GM23338 (cell line): ENCODE results near the gene YAP1.

Source experiments
- CTCF ChIP-seq, 2 experiments: fragments of 200-600 bp in 1 of 2; sonication (generic) in 1 of 2; conservative IDR thresholded peaks; 2 replicates each; pipeline versions ENCODE4 v1.5.1 to v1.6.1; 2016 to 2017; ENCODE audit warnings: antibody characterized with exemption in 2 of 2, low read depth in 2 of 2, mild to moderate bottlenecking in 2 of 2, moderate library complexity in 1 of 2
- EZH2phosphoT487 ChIP-seq: fragments of 200-600 bp; sonication (generic); IDR thresholded peaks from one replicate; pipeline ENCODE4 v1.8.1; 2018; ENCODE audit warnings: antibody characterized with exemption; ENCODE audit not compliant: unreplicated experiment
- JUNB ChIP-seq: IDR thresholded peaks from one replicate; pipeline ENCODE4 v1.6.1; 2016; ENCODE audit warnings: antibody characterized with exemption; ENCODE audit not compliant: unreplicated experiment
- POLR2AphosphoS5 ChIP-seq: IDR thresholded peaks from 2 replicates; pipeline ENCODE4 v1.6.1; 2016; ENCODE audit warnings: antibody characterized with exemption, low read depth
- TF ChIP-seq, protein P1 (sequence below): IDR thresholded peaks from one replicate; pipeline ENCODE4 v1.6.1; 2018; ENCODE audit warnings: antibody characterized with exemption; ENCODE audit not compliant: unreplicated experiment
- TF ChIP-seq, protein P2 (sequence below): IDR thresholded peaks from 2 replicates; pipeline ENCODE4 v1.6.1; 2016; ENCODE audit warnings: antibody characterized with exemption

DNA sequence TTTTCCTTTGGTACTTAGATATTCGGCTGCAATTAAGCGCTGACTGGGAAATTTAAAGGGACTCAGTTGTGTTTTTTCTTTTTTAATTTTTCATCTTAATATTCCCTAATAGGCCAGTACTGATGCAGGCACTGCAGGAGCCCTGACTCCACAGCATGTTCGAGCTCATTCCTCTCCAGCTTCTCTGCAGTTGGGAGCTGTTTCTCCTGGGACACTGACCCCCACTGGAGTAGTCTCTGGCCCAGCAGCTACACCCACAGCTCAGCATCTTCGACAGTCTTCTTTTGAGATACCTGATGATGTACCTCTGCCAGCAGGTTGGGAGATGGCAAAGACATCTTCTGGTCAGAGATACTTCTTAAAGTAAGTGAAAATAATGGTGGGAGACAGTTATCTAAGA lies 3.8 kb downstream of the YAP1 start:
- TF ChIP-seq CTCF (conservative IDR thresholded peaks at IDR 0.05; ENCODE audit: low read depth in 2 of 2) (no peak), JUNB (no peak), POLR2AphosphoS5 (no peak), EZH2phosphoT487 (no peak)
- TF ChIP-seq, protein P1, sequence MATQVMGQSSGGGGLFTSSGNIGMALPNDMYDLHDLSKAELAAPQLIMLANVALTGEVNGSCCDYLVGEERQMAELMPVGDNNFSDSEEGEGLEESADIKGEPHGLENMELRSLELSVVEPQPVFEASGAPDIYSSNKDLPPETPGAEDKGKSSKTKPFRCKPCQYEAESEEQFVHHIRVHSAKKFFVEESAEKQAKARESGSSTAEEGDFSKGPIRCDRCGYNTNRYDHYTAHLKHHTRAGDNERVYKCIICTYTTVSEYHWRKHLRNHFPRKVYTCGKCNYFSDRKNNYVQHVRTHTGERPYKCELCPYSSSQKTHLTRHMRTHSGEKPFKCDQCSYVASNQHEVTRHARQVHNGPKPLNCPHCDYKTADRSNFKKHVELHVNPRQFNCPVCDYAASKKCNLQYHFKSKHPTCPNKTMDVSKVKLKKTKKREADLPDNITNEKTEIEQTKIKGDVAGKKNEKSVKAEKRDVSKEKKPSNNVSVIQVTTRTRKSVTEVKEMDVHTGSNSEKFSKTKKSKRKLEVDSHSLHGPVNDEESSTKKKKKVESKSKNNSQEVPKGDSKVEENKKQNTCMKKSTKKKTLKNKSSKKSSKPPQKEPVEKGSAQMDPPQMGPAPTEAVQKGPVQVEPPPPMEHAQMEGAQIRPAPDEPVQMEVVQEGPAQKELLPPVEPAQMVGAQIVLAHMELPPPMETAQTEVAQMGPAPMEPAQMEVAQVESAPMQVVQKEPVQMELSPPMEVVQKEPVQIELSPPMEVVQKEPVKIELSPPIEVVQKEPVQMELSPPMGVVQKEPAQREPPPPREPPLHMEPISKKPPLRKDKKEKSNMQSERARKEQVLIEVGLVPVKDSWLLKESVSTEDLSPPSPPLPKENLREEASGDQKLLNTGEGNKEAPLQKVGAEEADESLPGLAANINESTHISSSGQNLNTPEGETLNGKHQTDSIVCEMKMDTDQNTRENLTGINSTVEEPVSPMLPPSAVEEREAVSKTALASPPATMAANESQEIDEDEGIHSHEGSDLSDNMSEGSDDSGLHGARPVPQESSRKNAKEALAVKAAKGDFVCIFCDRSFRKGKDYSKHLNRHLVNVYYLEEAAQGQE: no peak
- TF ChIP-seq, protein P2, sequence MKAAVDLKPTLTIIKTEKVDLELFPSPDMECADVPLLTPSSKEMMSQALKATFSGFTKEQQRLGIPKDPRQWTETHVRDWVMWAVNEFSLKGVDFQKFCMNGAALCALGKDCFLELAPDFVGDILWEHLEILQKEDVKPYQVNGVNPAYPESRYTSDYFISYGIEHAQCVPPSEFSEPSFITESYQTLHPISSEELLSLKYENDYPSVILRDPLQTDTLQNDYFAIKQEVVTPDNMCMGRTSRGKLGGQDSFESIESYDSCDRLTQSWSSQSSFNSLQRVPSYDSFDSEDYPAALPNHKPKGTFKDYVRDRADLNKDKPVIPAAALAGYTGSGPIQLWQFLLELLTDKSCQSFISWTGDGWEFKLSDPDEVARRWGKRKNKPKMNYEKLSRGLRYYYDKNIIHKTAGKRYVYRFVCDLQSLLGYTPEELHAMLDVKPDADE: no peak
